SK-N-MC (cell line): Measurements from ENCODE around the gene CYP2S1.

Source experiments
- EZH2 ChIP-seq: fragments of 200-600 bp; sonication (generic); IDR thresholded peaks from one replicate; pipeline ENCODE4 v1.6.1; 2017; ENCODE audit warnings: antibody characterized with exemption
- POLR2AphosphoS5 ChIP-seq: IDR thresholded peaks from 2 replicates; pipeline ENCODE4 v1.6.1; 2012; ENCODE audit warnings: mild to moderate bottlenecking, low read depth, low read length, borderline replicate concordance

- TF ChIP-seq EZH2: no peak
- TF ChIP-seq POLR2AphosphoS5: no peak
Measured at GRCh38 chr19:41226053-41226873, 33.2 kb downstream of the CYP2S1 start.
